Panc1 (cell line): Measurements from ENCODE around the gene ACSBG1. TPM values are rescaled to one million over a fixed set of nuclear protein-coding genes. Genes with fewer than 3 reads are reported as not detected.

Experiments used
- ATAC-seq: fragments of 200-7000 bp; cut with Tn5 transposase; 2 replicates; pipeline ENCODE4 v1.9.1; 2020; ENCODE audit warnings: mild to moderate bottlenecking, moderate library complexity
- BruUV-seq: library from RNA; stranded (reverse); fragments of 400-500 nt; replicated peaks from 2 replicates; lab custom pipeline; 2021; lab: Mats Ljungman, UMichigan
- CTCF ChIA-PET: fragments of 300-600 bp; sonication (Branson Sonifier 250); formaldehyde crosslinking; loops from one replicate; lab custom pipeline; 2022; ENCODE audit warnings: antibody characterized with exemption; lab: Charles Lee
- POLR2A ChIA-PET: fragments of 300-600 bp; sonication (Branson Sonifier 250); formaldehyde crosslinking; loops from one replicate; lab custom pipeline; 2022; ENCODE audit warnings: antibody characterized with exemption; lab: Charles Lee
- DNase-seq: peaks from one replicate; pipeline ENCODE4 v3.0.0-alpha.2; 2010; ENCODE audit warnings: low read depth, low spot score
- H3K27ac ChIP-seq: 2 replicates; pipeline ENCODE4 v1.5.1; 2011; ENCODE audit warnings: mild to moderate bottlenecking, low read length, inconsistent platforms
- H3K27me3 ChIP-seq: fragments of 200-500 bp; sonication (Bioruptor generic); 2 replicates; pipeline ENCODE4 v1.6.0; 2014; ENCODE audit warnings: low read length, inconsistent platforms; ENCODE audit not compliant: control insufficient read depth, insufficient read depth
- H3K36me3 ChIP-seq: fragments of 200-500 bp; sonication (Bioruptor generic); 2 replicates; pipeline ENCODE4 v1.5.1; 2014; ENCODE audit warnings: inconsistent platforms, mild to moderate bottlenecking, low read length, moderate library complexity; ENCODE audit not compliant: control insufficient read depth, insufficient read depth
- H3K4me1 ChIP-seq: 2 replicates; pipeline ENCODE4 v1.5.1; 2011; ENCODE audit warnings: inconsistent platforms, mild to moderate bottlenecking, low read length, moderate library complexity; ENCODE audit not compliant: control insufficient read depth, insufficient read depth
- H3K4me3 ChIP-seq, 2 experiments: 2 replicates each; pipeline ENCODE4 v1.5.1; 2011 to 2012; ENCODE audit warnings: low read depth in 2 of 2, low read length in 2 of 2, mild to moderate bottlenecking in 2 of 2, inconsistent platforms in 1 of 2, moderate library complexity in 1 of 2
- H3K9me3 ChIP-seq: fragments of 200-500 bp; sonication (Bioruptor generic); 2 replicates; pipeline ENCODE4 v1.5.1; 2014; ENCODE audit warnings: low read depth, mild to moderate bottlenecking, inconsistent platforms, low read length, moderate library complexity; ENCODE audit not compliant: control insufficient read depth, insufficient read depth
- POLR2AphosphoS5 ChIP-seq: IDR thresholded peaks from 2 replicates; pipeline ENCODE4 v1.6.1; 2012; ENCODE audit warnings: mild to moderate bottlenecking, low read depth, low read length, moderate library complexity
- SIN3A ChIP-seq: IDR thresholded peaks from 2 replicates; pipeline ENCODE4 v1.6.1; 2012; ENCODE audit warnings: low read depth, mild to moderate bottlenecking, low read length, moderate library complexity, borderline replicate concordance; ENCODE audit not compliant: insufficient read depth
- TCF7L2 ChIP-seq: IDR thresholded peaks from 2 replicates; pipeline ENCODE4 v1.6.1; 2011; ENCODE audit warnings: mild to moderate bottlenecking, low read depth, low read length, inconsistent platforms
- in situ Hi-C: cut with HindIII; loops from 2 replicates; pipeline ENCODE4 v1.10.0; 2016; ENCODE audit warnings: low sequenced_read_pairs, low pct_unique_long_range_greater_than_20kb
- intact Hi-C: fragments of 100-400 bp; cut with micrococcal nuclease; formaldehyde crosslinking; loops from one replicate; pipeline ENCODE4 v1.10.0; 2022; ENCODE audit not compliant: unreplicated experiment
- total RNA-seq: library from RNA; stranded (reverse); gene quantifications from one replicate; pipeline ENCODE4 v1.2.1, GENCODE V29; 2021; ENCODE audit not compliant: unreplicated experiment
- TF ChIP-seq, protein P1 (sequence below): fragments of 450-650 bp; IDR thresholded peaks from 2 replicates; pipeline ENCODE4 v1.5.1; 2017; ENCODE audit warnings: mild to moderate bottlenecking
- TF ChIP-seq, protein P2 (sequence below), 2 experiments: IDR thresholded peaks; 2 replicates each; pipeline ENCODE4 v1.6.1; 2011 to 2012; ENCODE audit warnings: low read depth in 2 of 2, control low read depth in 1 of 2, low read length in 1 of 2, mild to moderate bottlenecking in 1 of 2, moderate library complexity in 1 of 2; ENCODE audit not compliant: insufficient read depth in 1 of 2

ACSBG1 gene
- total RNA-seq, 1 experiment from 2014 or later, result 0.31 TPM

DNA sequence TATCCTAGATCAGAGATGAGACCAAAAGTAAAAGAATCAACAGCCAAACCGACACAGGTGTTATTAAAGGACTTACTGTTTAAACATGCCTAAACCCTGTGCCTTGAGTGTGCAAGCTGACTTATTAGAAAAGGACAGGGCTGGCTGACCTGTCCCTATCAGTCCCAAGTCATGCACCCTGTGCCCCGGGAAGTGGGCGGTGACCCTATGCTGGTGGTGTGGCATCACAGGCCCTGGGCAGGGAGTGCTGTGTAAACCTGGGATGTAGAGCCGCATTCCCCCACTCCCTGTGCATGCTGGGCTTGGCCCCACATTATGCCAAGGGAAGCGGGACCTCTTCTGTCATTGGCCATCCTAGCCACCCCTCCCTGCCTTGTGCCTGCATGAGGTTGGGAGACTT, 40.6 kb upstream of the ACSBG1 start:
- no peaks in the 10 kb centered on the region for H3K27me3 ChIP-seq
- POLR2A ChIA-PET, result no interaction called here
- H3K36me3 ChIP-seq, result no peaks in the 10 kb centered on the region
- no peaks in the 10 kb centered on the region for H3K4me1 ChIP-seq
- no peak overlapping the region for H3K27ac ChIP-seq
- in situ Hi-C loops (loop anchor here (25.0 kb wide), 1 partner anchor 138 kb away; the partner anchor contains the start of genes CIB2 and IDH3A), intact Hi-C loops (no loop called here)
- no TSS peak for BruUV-seq
- DNase-seq (no peak), ATAC-seq (no peak)
- CTCF ChIA-PET, result no interaction called here
- H3K4me3 ChIP-seq, result no peak overlapping the region
- TF ChIP-seq POLR2AphosphoS5 (no peak), TCF7L2 (no peak), SIN3A (no peak)
- TF ChIP-seq, protein P1, sequence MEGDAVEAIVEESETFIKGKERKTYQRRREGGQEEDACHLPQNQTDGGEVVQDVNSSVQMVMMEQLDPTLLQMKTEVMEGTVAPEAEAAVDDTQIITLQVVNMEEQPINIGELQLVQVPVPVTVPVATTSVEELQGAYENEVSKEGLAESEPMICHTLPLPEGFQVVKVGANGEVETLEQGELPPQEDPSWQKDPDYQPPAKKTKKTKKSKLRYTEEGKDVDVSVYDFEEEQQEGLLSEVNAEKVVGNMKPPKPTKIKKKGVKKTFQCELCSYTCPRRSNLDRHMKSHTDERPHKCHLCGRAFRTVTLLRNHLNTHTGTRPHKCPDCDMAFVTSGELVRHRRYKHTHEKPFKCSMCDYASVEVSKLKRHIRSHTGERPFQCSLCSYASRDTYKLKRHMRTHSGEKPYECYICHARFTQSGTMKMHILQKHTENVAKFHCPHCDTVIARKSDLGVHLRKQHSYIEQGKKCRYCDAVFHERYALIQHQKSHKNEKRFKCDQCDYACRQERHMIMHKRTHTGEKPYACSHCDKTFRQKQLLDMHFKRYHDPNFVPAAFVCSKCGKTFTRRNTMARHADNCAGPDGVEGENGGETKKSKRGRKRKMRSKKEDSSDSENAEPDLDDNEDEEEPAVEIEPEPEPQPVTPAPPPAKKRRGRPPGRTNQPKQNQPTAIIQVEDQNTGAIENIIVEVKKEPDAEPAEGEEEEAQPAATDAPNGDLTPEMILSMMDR, result no peak
- TF ChIP-seq, protein P2, sequence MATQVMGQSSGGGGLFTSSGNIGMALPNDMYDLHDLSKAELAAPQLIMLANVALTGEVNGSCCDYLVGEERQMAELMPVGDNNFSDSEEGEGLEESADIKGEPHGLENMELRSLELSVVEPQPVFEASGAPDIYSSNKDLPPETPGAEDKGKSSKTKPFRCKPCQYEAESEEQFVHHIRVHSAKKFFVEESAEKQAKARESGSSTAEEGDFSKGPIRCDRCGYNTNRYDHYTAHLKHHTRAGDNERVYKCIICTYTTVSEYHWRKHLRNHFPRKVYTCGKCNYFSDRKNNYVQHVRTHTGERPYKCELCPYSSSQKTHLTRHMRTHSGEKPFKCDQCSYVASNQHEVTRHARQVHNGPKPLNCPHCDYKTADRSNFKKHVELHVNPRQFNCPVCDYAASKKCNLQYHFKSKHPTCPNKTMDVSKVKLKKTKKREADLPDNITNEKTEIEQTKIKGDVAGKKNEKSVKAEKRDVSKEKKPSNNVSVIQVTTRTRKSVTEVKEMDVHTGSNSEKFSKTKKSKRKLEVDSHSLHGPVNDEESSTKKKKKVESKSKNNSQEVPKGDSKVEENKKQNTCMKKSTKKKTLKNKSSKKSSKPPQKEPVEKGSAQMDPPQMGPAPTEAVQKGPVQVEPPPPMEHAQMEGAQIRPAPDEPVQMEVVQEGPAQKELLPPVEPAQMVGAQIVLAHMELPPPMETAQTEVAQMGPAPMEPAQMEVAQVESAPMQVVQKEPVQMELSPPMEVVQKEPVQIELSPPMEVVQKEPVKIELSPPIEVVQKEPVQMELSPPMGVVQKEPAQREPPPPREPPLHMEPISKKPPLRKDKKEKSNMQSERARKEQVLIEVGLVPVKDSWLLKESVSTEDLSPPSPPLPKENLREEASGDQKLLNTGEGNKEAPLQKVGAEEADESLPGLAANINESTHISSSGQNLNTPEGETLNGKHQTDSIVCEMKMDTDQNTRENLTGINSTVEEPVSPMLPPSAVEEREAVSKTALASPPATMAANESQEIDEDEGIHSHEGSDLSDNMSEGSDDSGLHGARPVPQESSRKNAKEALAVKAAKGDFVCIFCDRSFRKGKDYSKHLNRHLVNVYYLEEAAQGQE (IDR thresholded peaks at IDR 0.05; ENCODE audit: insufficient read depth in 1 of 2, low read depth in 2 of 2, low read length in 1 of 2), result no peak
- H3K9me3 ChIP-seq, result no peaks in the 10 kb centered on the region

DNA sequence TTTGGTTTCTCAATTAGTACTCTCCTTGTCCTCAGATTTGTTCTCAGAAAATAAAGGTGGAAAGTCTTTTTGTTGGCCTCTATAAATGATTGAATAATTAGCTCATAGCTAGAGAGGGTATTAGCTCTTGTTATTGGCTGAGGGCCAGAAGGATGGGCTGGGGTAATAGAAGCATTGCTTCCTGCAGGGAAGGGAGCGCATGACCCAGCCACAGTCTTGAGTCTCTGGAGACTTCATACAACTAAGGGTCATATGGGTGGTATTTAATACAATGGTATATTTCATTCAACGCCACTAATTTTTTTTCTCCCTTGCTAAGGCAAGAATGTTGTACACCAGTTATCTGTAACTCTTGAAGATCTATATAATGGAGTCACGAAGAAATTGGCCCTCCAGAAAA, 38.4 kb upstream of the ACSBG1 start:
- H3K36me3 ChIP-seq, result no peaks in the 10 kb centered on the region
- in situ Hi-C loops (loop anchor here (25.0 kb wide), 1 partner anchor 135 kb away; the partner anchor contains the start of genes CIB2 and IDH3A), intact Hi-C loops (no loop called here)
- TF ChIP-seq TCF7L2 (no peak), POLR2AphosphoS5 (no peak), SIN3A (no peak)
- TF ChIP-seq, protein P1, result no peak
- TF ChIP-seq, protein P2 (IDR thresholded peaks at IDR 0.05; ENCODE audit: insufficient read depth in 1 of 2, low read depth in 2 of 2, low read length in 1 of 2), result no peak
- H3K27ac ChIP-seq, result no peak overlapping the region
- no peak overlapping the region for H3K4me3 ChIP-seq
- POLR2A ChIA-PET, result no interaction called here
- DNase-seq, result no peak
- ATAC-seq, result no peak
- H3K9me3 ChIP-seq, result no peaks in the 10 kb centered on the region
- BruUV-seq, result no TSS peak
- H3K27me3 ChIP-seq, result no peaks in the 10 kb centered on the region
- CTCF ChIA-PET, result no interaction called here
- no peaks in the 10 kb centered on the region for H3K4me1 ChIP-seq
